Mucosa of descending colon (tissue), 3 donors: ENCODE measurements around the gene KIF3A. TPM values are rescaled to one million over a fixed set of nuclear protein-coding genes. Genes with fewer than 3 reads are reported as not detected.

ENCODE experiments used
- ATAC-seq: fragments of 200-7000 bp; cut with Tn5 transposase; one replicate; pipeline ENCODE4 v1.9.1; 2020; ENCODE audit warnings: mild to moderate bottlenecking, moderate library complexity
- DNase-seq, 3 donors: peaks; one replicate each; pipeline ENCODE4 v3.0.0-alpha.2; 2020
- H3K36me3 ChIP-seq: fragments of 200-600 bp; one replicate; pipeline ENCODE4 v1.8.0; 2021; ENCODE audit warnings: low read depth, mild to moderate bottlenecking
- H3K4me1 ChIP-seq: fragments of 200-600 bp; one replicate; pipeline ENCODE4 v1.8.0; 2021; ENCODE audit warnings: low read depth, mild to moderate bottlenecking
- H3K4me3 ChIP-seq: fragments of 200-600 bp; one replicate; pipeline ENCODE4 v1.8.0; 2021; ENCODE audit warnings: mild to moderate bottlenecking
- H3K9me3 ChIP-seq: fragments of 200-600 bp; one replicate; pipeline ENCODE4 v1.8.0; 2021; ENCODE audit warnings: mild to moderate bottlenecking
- intact Hi-C, 2 donors: fragments of 100-400 bp; cut with DNase I in 1 of 2; cut with micrococcal nuclease in 1 of 2; formaldehyde crosslinking; loops; one replicate each; pipeline versions ENCODE4 v1.11.0 to v1.11.1; 2022; cut with DNase I, micrococcal nuclease
- total RNA-seq, 3 donors: library from RNA; stranded (reverse); fragmentation: NEBNext Ultra II Directional in 2 of 3; extraction: Animal tissue kit (Norgen Biotek cat#: 25700) in 2 of 3; gene quantifications; one replicate each; pipeline versions ENCODE4 v1.2.1 to v1.2.4, GENCODE V29; 2021 to 2023
- TF ChIP-seq, protein P1 (sequence below): fragments of 200-600 bp; IDR thresholded peaks from one replicate; pipeline ENCODE4 v1.8.0; 2022; ENCODE audit warnings: antibody characterized with exemption, mild to moderate bottlenecking
- donor health status: DM: no; HTN: no; CAD: no; lungs with moderate emphysema.
- donor health status: DM: no; HTN: no; CAD: no.
- donor health status: DM: no; HTN: yes; CAD: no.

Gene KIF3A
- total RNA-seq, 3 donors from 2014 or later: 3.2 to 11.0 (median 3.8) TPM

- TF ChIP-seq, protein P1, sequence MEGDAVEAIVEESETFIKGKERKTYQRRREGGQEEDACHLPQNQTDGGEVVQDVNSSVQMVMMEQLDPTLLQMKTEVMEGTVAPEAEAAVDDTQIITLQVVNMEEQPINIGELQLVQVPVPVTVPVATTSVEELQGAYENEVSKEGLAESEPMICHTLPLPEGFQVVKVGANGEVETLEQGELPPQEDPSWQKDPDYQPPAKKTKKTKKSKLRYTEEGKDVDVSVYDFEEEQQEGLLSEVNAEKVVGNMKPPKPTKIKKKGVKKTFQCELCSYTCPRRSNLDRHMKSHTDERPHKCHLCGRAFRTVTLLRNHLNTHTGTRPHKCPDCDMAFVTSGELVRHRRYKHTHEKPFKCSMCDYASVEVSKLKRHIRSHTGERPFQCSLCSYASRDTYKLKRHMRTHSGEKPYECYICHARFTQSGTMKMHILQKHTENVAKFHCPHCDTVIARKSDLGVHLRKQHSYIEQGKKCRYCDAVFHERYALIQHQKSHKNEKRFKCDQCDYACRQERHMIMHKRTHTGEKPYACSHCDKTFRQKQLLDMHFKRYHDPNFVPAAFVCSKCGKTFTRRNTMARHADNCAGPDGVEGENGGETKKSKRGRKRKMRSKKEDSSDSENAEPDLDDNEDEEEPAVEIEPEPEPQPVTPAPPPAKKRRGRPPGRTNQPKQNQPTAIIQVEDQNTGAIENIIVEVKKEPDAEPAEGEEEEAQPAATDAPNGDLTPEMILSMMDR: no peak
- Histone ChIP-seq H3K9me3 (no peaks in the 10 kb centered on the region), H3K4me1 (no peaks in the 10 kb centered on the region), H3K4me3 (no peak overlapping the region), H3K36me3 (no peaks in the 10 kb centered on the region)
- intact Hi-C loops: no loop called here
- ATAC-seq (no peak), DNase-seq (no peak)
These were observed 68.5 kb downstream of the KIF3A start for GRCh38 chr5:132668706-132669454.

- TF ChIP-seq, protein P1: no peak
- intact Hi-C loops: no loop called here
- Histone ChIP-seq H3K9me3 (no peaks in the 10 kb centered on the region), H3K4me1 (no peaks in the 10 kb centered on the region), H3K4me3 (no peak overlapping the region), H3K36me3 (no peaks in the 10 kb centered on the region)
- DNase-seq: no peak
- no peak for ATAC-seq
These were observed 69.3 kb downstream of the KIF3A start for GRCh38 chr5:132667761-132668705.

GRCh38 chr5:132667309-132667708, 70.0 kb downstream of the KIF3A start:
- DNase-seq (no peak), ATAC-seq (no peak)
- Histone ChIP-seq H3K4me1 (no peaks in the 10 kb centered on the region), H3K9me3 (no peaks in the 10 kb centered on the region), H3K36me3 (no peaks in the 10 kb centered on the region), H3K4me3 (no peak overlapping the region)
- TF ChIP-seq, protein P1: no peak
- intact Hi-C loops: no loop called here

GRCh38 chr5:132666310-132667123, 70.8 kb downstream of the KIF3A start:
- H3K9me3 ChIP-seq: no peaks in the 10 kb centered on the region
- intact Hi-C loops: no loop called here
- TF ChIP-seq, protein P1: no peak
- no peaks in the 10 kb centered on the region for H3K4me1 ChIP-seq
- no peak overlapping the region for H3K4me3 ChIP-seq
- H3K36me3 ChIP-seq: no peaks in the 10 kb centered on the region
- ATAC-seq (no peak), DNase-seq (no peak)

DNA sequence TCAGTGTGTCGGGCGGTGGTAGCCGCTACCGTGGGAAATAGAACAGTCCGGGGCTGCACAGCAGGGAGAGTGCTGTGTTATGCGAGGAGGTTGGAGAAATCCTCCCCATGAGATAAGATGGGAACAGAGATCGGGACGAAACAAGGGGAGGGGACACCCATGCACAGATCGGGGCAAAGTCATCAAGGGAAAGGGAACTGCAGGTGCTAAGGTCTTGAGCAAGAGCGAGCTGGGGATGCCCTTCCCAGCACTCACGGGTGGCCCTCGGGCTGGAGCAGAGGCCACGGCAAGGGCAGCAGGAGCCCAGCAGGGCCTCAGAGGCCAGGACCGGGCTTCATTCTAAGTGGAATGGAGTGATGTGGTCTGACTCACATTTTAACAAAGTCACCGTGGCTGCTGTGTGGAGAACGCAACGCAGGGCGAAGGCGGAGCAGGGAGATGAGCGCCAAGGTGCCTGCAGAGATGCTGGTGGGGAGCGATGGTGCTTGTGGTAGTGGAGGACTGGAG, 71.7 kb downstream of the KIF3A start:
- DNase-seq: no peak
- TF ChIP-seq, protein P1: no peak

More for the DNA sequence above, 71.7 kb downstream of the KIF3A start:
- intact Hi-C loops: no loop called here
- ATAC-seq: no peak
- Histone ChIP-seq H3K36me3 (no peaks in the 10 kb centered on the region), H3K4me3 (no peak overlapping the region), H3K9me3 (no peaks in the 10 kb centered on the region), H3K4me1 (no peaks in the 10 kb centered on the region)
